Activated T-cell treated with anti-CD3 and anti-CD28 coated beads, Interleukin-2, amount 50 U/mL, for 48 hours (primary cell): ENCODE data around the gene PAQR6.
A peak's percentile ranks its signal among the peaks of the same experiment; 100 is the strongest.
"Not testable (repeated sequence)": the region's sequence is repeated elsewhere in the genome, so short reads cannot be mapped to it uniquely, and the experiment has no call there.

Experiments used
- DNase-seq, 2 experiments: peaks; one replicate each; pipeline ENCODE4 v3.0.0-alpha.2; 2020

Gene PAQR6

DNA sequence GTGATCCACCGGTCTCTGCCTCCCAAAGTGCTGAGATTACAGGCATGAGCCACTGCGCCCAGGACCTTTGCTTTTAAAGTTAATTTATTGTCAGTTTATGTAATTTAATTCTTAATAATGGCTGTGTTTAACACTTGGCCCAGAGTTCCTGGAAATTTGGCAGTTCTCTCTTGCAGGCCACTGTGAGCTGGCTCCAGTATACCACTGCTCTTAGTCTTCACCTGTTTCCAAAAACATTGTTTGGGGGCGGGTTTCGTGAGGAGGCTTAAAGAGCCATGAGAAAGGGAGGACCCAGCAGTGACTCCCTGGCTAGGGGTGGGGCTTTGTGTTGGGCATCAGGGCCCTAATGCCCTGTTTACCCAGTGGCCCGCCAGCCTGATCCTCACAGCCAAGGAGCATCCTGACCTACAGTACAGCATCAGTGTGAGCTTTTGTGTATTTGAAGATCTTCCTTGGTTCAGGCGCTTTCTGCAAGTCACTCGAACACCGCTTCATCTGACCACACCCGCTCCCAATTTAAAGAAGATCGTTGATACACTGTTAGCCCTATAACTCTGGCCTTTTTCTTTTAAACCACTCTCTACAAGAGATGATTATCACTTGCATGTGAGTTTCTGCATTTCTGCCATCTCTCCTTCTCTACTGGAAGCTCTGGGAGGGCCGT, 17.9 kb downstream of the PAQR6 start:
- DNase-seq, result no peak

DNA sequence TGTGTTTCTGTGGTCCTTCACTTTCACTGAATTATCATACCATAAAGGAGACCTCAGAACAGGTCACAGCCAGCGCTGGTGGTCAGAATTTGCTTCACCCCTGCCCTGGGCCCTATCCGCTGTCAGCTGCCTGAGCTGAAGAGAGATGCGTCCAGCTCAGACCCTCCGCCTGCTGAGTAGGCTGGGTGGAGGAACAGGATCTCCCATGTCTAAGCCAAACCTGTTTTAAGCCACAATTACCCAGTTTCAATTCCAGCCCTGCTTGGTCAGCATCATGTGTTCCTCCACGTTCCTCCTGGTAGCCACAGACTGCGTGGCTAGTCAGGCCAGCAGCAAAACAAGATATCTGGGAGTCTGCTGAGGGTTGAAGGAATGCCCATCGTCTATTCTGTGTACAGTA, 19.4 kb downstream of the PAQR6 start:
- DNase-seq, result no peak

DNA sequence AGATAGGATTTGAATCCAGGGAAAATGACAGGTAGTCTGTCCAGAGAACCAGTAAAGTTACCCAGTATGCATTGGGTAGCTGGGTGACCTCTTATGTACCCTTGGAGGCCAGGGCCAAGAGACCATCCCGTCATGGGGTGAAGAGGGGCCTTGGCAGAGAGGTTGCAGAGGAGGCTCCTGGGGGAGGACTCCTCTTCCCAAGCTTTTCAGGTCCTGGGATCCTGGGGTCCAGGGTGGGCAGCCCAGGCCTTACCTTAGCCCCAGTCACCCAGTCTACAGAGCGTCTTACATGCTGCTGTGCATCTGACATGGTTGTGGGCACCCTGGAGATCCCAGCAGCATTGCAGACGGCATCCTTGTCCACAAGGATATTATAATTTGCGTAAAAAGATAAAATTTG, 21.1 kb downstream of the PAQR6 start:
- no peak for DNase-seq

DNA sequence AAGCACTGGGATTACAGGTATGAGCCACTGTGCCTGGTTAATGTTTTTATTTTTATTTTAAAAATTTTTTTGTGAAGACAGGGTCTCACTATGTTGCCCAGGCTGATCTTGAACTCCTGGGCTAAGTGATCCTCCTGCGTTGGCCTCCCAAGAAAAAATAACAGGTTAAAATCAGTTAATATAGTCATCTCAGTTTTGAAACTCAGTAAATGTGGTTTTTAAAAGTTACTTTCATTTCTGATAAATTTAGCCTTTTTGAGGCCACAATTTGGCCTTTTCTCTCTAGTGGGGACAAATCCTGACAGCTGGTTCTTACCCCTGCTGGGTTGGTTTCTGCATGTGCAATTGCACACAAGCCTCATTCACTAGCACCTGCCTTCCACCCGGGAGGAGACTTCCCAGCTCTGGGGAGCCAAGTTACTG, 21.7 kb downstream of the PAQR6 start:
- DNase-seq, result peak in 1 of 2 experiments; percentile 53

DNA sequence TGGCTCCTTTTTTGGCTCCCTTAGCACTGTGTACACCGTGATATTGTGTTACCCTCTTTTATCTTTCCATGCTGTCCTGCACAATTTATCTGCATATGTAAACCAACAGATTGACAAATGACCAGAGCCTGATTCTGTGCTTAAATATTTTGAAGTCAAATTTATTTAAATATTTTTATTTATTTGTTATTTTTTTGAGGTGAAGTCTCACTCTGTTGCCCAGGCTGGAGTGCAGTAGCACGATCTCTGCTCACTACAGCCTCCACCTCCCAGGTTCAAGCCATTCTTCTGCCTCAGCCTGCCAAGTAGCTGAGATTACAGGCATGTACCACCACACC, 22.2 kb downstream of the PAQR6 start:
- no peak for DNase-seq

DNA sequence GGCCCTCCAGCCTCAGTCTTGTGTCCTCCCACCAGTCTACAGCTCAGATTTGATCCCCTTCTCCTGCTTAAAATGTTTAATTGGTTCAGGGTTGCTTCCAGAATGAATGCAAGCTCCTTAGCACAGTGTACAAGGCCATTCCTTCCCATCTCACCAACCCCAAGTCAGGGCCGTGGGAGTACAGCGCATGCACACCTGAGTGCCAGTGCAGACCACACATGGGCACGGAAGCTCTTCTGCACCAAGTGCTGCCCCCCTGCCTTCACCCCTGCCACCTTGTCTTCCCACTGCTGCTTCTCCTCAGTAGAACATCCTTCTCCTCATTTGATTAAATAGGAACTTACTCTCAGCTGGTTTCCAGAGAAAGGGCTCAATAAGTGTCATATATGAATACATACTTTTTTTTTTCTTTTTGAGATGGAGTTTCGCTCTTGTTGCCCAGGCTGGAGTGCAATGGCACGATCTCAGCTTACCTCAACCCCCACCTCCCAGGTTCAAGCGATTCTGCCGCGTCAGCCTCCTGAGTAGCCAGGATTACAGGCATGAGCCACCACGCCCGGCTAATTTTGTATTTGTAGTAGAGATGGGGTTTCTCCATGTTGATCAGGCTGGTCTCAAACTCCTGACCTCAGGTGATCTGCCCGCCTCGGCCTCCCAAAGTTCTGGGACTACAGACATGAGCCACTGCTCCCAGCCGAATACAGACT, 25.7 kb downstream of the PAQR6 start:
- DNase-seq, result peak in 1 of 2 experiments; percentile 57

DNA sequence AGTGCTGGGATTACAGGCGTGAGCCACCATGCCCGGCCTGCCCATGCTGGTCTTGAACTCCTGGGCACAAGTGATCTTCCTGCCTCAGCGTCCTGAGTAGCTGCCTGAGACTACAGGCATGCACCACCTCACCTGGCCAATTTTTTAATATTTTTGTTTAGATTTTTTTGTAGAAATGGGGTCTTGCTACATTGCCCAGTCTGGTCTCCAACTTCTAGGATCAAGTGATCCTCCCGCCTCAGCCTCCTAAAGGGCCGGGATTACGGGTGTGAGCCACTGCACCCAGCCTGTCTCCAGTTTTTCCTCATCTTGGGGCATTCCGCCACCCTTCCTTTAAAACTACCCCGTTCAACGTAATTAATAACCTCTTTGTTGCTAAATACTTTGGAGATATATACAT, 27.6 kb downstream of the PAQR6 start:
- no peak for DNase-seq

DNA sequence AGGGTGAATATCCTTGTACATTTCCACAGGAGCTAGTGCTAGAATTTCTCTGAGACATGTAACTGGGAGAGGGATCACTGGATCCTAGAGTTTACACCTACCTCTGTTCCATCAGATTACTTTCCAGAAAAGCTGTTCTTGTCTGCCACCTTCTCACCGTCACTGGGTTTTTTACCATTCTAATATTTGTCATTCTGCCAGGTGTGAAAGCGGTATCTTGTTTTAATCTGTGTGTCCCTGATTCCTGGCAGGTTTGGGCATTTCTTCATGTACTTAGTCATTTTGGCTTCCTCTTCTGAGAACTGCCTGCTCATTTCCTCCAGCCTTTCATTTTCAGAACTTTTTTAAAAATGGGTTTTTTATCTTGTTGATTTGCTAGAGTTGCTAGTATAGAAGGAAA, 30.0 kb downstream of the PAQR6 start:
- no peak for DNase-seq

DNA sequence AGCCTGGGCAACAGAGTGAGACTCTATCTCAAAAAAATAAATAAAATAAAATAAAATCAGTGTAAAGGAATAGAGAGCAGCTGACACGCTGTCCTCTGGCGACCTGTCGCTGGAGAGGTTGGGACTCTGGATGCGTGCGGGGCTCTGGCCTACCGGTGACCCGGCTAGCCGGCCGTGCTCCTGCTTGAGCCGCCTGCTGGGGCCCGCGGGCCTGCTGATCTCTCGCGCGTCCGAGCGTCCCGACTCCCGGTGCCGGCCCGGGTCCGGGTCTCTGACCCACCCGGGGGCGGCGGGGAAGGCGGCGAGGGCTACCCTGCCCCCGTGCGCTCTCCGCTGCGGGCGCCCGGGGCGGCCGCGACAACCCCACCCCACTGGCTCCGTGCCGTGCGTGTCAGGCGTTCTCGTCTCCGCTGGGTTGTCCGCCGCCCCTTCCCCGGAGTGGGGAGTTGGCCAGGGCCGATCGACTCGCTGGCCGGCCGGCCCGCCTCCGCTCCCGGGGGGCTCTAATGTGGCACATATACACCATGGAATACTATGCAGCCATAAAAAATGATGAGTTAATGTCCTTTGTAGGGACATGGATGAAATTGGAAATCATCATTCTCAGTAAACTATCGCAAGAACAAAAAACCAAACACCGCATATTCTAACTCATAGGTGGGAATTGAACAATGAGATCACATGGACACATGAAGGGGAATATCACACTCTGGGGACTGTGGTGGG, 31.3 kb downstream of the PAQR6 start:
- DNase-seq, result not testable (repeated sequence)

DNA sequence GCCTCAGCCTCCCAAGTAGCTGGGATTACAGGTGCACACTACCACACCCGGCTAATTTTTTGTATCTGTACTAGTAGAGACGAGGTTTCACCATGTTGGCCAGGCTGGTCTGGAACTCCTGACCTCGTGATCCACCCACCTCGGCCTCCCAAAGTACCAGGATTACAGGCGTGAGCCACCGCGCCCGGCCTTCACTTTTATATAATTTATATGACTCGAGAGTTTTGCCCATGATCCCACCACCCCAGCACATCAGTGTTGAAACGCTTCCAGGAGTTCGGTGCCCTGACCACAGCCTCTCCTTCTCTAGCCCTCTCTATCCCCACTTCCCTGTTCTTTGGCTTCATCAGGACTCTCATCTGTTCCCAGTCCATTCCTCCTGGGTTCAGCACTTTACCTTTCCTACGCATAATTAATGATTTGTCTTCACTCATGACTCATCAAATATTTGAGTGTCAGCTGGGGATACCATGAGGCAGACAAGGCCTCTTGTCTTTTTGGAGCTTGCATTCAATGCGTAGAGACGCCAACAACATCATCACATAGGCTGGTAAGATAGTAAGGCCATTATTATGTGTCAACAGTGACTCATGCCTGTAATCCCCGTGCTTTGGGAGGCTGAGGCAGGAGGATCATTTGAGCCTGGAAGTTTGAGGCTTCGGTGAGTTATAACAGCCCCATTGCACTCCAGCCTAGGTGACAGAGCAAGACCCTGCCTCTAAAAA, 33.7 kb downstream of the PAQR6 start:
- DNase-seq, result peak; percentile 68 to 70

DNA sequence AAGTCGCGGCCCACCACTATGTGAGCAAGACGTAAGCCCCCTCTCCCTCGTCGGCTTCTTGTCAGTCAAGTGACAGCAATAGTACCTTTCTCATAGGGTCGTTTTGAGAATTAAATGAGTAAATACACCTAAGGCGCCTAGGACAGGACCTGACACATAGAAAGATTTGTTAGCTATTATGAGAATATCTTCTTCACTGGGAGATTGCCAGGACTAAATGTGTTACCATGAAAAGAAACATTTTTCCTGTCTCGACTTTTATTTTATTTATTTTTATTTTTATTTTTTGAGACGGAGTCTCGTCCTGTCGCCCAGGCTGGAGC, 34.3 kb downstream of the PAQR6 start:
- no peak for DNase-seq

DNA sequence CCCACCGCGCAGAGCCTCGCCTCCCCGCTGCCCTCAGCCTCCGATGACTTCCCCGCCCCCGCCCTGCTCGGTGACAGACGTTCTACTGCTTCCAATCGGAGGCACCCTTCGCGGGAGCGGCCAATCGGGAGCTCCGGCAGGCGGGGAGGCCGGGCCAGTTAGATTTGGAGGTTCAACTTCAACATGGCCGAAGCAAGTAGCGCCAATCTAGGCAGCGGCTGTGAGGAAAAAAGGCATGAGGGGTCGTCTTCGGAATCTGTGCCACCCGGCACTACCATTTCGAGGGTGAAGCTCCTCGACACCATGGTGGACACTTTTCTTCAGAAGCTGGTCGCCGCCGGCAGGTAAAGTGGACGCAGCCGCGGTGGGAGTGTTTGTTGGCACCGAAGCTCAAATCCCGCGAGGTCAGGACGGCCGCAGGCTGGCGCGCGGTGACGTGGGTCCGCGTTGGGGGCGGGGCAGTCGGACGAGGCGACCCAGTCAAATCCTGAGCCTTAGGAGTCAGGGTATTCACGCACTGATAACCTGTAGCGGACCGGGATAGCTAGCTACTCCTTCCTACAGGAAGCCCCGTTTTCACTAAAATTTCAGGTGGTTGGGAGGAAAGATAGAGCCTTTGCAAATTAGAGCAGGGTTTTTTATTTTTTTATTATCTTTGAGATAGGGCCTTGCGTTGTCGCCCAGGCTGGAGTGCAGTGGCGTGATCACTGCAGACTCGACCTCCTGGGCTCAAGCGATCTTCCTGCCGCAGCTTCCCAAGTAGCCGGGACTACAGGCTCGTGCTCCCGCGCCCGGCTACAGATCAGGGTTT, 34.8 kb downstream of the PAQR6 start, which contains the start of gene PMF1:
PMF1 (plus strand) TSS at position 175 of the 811 bp plus-strand sequence; CDS start at position 184, 9 bp downstream.
- peak; percentile 97 to 98 for DNase-seq

DNA sequence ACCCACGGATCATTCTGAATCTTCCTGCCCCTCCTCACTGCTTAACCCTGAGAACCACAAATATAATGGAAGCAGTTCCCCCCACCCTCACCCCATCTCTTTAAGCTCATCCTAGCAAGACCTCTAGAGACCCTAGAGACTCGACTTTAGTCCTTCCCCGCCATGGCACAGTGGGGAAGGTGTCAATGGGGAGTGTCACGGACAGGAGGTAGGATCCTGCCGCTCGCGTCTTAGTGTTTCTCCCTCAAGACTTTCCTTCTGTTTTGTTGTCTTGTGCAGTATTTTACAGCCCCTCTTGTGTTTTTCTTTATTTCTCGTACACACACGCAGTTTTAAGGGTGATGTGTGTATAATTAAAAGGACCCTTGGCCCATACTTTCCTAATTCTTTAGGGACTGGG, 35.7 kb downstream of the PAQR6 start:
- no peak for DNase-seq

DNA sequence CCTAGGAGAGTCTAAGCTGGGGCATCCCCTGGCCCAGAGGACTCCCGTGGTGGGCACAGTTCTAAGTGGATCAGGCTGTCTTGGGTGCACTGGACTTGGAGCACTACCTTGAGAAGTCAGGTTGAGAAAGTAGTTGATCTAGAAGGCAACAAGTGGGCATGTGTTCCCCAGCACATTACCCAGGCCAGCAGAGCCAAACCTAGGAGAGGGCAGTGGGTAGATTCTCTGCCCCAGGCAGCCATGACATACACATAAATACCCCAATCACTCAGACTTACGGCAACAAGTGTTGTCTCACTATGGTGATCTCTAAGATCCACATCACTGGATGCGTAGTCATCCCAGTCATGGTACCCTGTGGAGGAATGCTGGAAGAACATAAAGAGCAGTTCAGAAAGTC, 36.6 kb downstream of the PAQR6 start:
- no peak for DNase-seq

DNA sequence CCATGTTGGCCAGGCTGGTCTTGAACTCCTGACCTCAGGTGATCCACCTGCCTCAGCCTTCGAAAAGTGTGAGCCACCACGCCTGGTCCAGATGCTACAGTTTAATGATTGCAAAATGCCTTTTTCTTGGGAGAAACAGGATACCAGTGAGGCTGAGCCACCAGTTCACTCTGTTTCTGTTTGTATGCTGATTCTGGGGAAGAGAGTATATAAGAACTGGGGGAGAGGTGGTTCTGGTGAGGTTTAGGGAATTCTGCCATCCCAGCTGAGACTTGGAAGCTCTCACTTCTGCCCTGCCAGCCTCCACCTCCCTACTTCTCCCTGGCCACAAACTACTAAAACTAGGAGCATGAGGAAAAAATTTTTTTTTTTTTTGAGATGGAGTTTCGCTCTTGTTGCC, 43.2 kb downstream of the PAQR6 start:
- no peak for DNase-seq

DNA sequence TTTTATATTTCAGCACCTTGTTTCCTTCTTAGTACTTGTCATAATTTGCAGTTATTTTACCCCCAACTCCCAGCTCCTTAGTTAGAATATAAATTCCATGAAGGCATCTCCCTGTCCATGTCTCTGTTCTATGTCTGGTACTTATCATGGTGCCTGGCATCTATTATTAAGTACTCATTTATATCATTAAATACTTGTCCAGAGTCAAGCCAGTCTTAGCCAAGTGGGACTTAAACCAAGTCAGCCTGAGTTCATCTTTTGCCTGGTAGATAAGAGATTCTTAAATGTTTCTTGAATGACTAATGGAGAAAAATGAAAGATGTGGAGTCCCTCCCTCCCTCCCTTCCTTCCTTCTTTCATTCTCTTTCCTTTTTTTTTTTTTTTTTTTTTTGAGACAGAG, 44.5 kb downstream of the PAQR6 start:
- DNase-seq, result no peak

DNA sequence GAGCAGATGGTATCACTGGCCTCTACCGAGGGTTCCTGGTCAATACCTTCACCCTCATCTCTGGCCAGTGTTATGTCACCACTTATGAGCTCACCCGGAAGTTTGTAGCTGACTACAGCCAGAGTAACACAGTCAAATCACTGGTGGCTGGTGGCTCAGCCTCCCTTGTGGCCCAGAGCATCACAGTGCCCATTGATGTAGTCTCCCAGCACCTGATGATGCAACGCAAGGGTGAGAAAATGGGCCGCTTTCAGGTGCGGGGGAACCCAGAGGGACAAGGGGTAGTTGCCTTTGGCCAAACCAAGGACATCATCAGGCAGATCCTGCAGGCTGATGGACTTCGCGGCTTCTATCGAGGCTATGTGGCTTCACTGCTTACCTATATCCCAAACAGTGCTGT, 47.8 kb downstream of the PAQR6 start:
- DNase-seq, result no peak

DNA sequence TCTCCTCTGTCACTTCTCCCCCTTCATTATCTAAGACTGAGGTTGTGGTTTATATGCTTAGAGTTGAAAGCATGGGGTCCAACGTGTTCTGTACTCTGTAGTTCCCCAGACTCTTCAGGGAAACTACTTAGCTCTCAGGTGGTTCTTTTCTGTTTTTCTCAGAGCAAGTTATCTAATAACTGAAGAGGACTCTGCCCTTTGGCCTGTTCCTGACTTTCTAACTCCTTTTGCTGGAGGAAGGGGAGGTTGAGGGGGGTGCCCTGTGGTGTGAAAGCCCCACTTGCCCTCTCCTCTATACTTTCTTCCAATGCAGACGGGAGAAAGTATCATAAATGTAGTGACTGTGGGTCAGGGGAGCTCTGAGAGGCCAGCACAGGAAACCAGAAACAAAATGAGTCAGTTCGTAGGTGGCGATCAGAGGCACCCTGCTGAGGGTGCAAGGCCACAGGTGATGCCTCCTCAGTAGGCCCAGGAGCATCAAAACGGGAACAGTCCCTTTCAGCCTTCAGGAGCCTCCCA, 49.0 kb downstream of the PAQR6 start:
- DNase-seq, result peak in 1 of 2 experiments; percentile 61

DNA sequence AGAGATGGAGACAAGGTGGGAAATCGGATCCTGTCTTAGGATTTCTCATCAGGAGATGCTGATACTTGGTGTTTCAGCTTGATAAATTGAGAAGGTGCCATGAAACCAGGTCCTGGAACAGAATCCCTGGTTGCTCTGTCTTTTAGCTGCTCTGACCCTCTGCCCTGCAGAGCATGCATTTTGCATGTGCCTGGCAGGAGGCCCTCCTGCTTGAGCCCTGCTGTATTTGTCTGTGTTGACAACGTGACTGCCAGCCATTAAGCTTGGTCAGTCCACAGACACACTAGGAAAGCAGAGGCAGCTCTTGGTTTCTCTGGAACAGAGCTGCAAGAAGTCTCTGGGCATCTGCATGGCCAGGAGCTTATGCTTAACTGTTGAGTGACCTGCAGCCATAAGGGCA, 51.4 kb downstream of the PAQR6 start:
- DNase-seq, result no peak

DNA sequence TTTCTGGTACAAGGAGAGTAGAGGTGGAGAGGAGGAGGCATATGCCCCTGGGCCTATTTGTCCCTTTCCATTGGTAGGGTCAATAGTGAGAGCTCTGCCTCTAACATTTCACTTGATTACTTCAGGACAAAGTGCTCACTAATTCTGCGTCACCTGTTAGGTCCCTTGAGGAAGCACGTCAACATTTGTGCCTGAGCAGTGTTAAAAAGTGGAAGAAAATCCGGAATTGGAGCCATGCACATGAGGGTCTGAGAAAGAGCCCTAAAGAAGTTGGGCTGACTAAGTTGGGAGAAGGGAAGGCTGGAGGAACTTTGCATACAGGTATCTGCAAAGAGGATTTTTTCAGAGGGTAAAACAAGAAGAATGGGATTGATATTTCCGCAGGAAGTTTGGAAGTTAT, 52.0 kb downstream of the PAQR6 start:
- DNase-seq, result no peak

DNA sequence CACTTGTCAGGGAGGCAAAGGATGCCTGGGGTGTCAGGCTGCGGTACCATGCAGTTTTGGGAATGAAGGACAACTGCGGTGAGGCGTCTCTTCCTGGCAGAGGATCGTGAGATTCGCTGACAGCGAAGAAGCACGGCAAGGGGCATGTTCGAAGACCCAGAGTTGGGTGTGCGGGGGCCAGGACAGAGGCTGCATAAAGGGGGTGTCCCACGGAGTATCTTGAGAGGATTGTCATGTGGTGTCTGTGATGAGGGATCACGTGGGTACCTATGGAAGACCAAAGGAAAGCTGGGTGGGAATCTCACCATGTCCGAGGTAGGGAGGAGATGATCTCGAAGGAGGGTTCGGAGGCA, 53.6 kb downstream of the PAQR6 start:
- no peak for DNase-seq

DNA sequence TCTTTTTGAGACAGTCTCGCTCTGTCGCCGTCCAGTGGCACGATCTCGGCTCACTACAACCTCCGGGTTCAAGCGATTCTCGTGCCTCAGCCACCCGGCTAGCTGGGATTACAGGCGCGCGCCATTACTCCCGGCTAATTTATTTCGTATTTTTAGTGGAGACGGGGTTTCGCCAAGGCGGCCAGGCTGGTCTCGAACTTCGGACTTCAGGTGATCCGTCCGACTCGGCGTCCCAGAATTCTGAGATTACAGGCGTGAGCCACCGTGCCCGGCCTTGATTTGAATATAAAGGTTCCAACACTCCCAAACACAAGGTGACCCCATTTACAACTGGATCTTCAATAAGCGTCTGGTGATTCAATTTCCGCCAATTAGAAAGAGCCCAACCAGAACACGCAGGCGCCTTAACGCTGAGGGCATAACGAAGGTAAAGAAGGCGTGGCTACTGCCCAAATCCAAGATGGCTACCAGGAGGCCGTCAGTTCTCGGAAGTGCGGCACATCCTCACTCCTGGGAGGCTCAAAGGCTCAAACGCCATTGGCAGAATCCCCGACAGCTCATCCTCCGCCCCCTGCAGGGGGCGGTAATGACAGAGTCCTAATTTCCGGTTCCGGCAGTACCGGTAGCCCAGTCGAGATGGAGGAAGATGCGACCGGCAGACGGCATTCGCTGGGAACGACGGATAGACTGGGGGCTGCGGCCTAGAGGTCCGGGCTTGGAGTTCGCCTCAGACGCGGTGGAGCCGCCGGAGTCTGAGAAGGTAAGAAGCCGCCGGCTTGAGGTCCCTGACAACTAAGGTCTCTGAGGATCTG, 54.2 kb downstream of the PAQR6 start, which contains the start of gene SLC25A44:
SLC25A44 (plus strand) TSS at position 617 of the 812 bp plus-strand sequence. CDS start 5,744 bp downstream, outside the sequence.
- DNase-seq, result peak; percentile 96 to 97
